GM21717 (cell line): Measurements from ENCODE around the gene IQCC.
"Not testable (repeated sequence)": the region's sequence is repeated elsewhere in the genome, so short reads cannot be mapped to it uniquely, and the experiment has no call there.

ENCODE experiments used
- ATAC-seq: cut with Tn5 transposase; IDR thresholded peaks from one replicate; pipeline ENCODE4 v1.9.1; 2021; ENCODE audit warnings: mild to moderate bottlenecking, moderate library complexity; ENCODE audit not compliant: unreplicated experiment

The IQCC gene

GRCh38 chr1:32205401-32206370, at the start of gene IQCC:
Gene IQCC (plus strand): TSS chr1:32205671. CDS start chr1:32205682, 11 bp downstream.
- ATAC-seq = no peak

- no peak for ATAC-seq
Measured at GRCh38 chr1:32159189-32159588, 46.3 kb upstream of the IQCC start.

GRCh38 chr1:32163405-32163804, 42.1 kb upstream of the IQCC start:
- no peak for ATAC-seq

- not testable (repeated sequence) for ATAC-seq
Measured at GRCh38 chr1:32165633-32166032, 39.8 kb upstream of the IQCC start.

- no peak for ATAC-seq
Measured at GRCh38 chr1:32170991-32171390, 34.5 kb upstream of the IQCC start.

GRCh38 chr1:32172621-32173245, 32.7 kb upstream of the IQCC start:
- ATAC-seq = no peak

- ATAC-seq = no peak
Measured at GRCh38 chr1:32178380-32179192, 26.9 kb upstream of the IQCC start.

GRCh38 chr1:32179193-32179442, 26.4 kb upstream of the IQCC start:
- ATAC-seq = peak; percentile 9

- ATAC-seq = peak; percentile 67
Measured at GRCh38 chr1:32179443-32180185, 25.9 kb upstream of the IQCC start, which contains the start of gene TXLNA. Gene TXLNA (plus strand): TSS chr1:32179675. CDS start chr1:32180346, 671 bp downstream.

GRCh38 chr1:32180186-32181060, 25.0 kb upstream of the IQCC start:
- no peak for ATAC-seq

GRCh38 chr1:32181065-32181464, 24.4 kb upstream of the IQCC start:
- no peak for ATAC-seq

- no peak for ATAC-seq
Measured at GRCh38 chr1:32181563-32181962, 23.9 kb upstream of the IQCC start.

GRCh38 chr1:32182060-32182459, 23.4 kb upstream of the IQCC start:
- ATAC-seq = no peak

GRCh38 chr1:32184650-32185049, 20.8 kb upstream of the IQCC start:
- no peak for ATAC-seq

GRCh38 chr1:32186077-32186476, 19.4 kb upstream of the IQCC start:
- ATAC-seq = no peak

GRCh38 chr1:32186491-32186890, 19.0 kb upstream of the IQCC start:
- no peak for ATAC-seq

- ATAC-seq = no peak
Measured at GRCh38 chr1:32187850-32188249, 17.6 kb upstream of the IQCC start.

GRCh38 chr1:32192220-32192948, 13.1 kb upstream of the IQCC start:
- ATAC-seq = no peak

- ATAC-seq = no peak
Measured at GRCh38 chr1:32194984-32195383, 10.5 kb upstream of the IQCC start.
